SJCRH30 (cell line): Measurements from ENCODE around the gene BCAS3. TPM values are rescaled to one million over a fixed set of nuclear protein-coding genes. Genes with fewer than 3 reads are reported as not detected.
"Not testable (repeated sequence)": the region's sequence is repeated elsewhere in the genome, so short reads cannot be mapped to it uniquely, and the experiment has no call there.

Source experiments
- DNase-seq, 2 experiments: peaks; one replicate each; pipeline ENCODE4 v3.0.0-alpha.2; 2015 to 2020
- H3K27ac ChIP-seq: fragments of 250-450 bp; sonication (Bioruptor Pico); 2 replicates; pipeline ENCODE4 v1.5.1; 2020; ENCODE audit warnings: mild to moderate bottlenecking, moderate library complexity
- H3K27me3 ChIP-seq: fragments of 250-450 bp; sonication (Bioruptor Pico); 2 replicates; pipeline ENCODE4 v1.5.1; 2020; ENCODE audit warnings: mild to moderate bottlenecking, moderate library complexity
- H3K36me3 ChIP-seq: fragments of 250-450 bp; sonication (Bioruptor Pico); 2 replicates; pipeline ENCODE4 v1.5.1; 2020; ENCODE audit warnings: mild to moderate bottlenecking, moderate library complexity
- H3K4me1 ChIP-seq: fragments of 250-450 bp; sonication (Bioruptor Pico); 2 replicates; pipeline ENCODE4 v1.5.1; 2020; ENCODE audit warnings: mild to moderate bottlenecking, moderate library complexity
- H3K4me3 ChIP-seq: fragments of 250-450 bp; sonication (Bioruptor Pico); 2 replicates; pipeline ENCODE4 v1.5.1; 2020; ENCODE audit warnings: mild to moderate bottlenecking, moderate library complexity
- H3K9me3 ChIP-seq: fragments of 250-450 bp; sonication (Bioruptor Pico); replicated peaks from 2 replicates; pipeline ENCODE4 v1.5.1; 2020; ENCODE audit warnings: mild to moderate bottlenecking, moderate library complexity
- total RNA-seq: library from RNA; depleted of rRNA; stranded (reverse); fragments of >200 nt; shearing (Covaris generic); gene quantifications from 2 replicates; pipeline ENCODE4 v1.2.3, GENCODE V29; 2014

The BCAS3 gene
- total RNA-seq, 1 experiment from 2014 or later, result 11.6 TPM

GRCh38 chr17:61146833-61147232 lies 469.2 kb downstream of the BCAS3 start:
- not testable (repeated sequence) for H3K27ac ChIP-seq, H3K27me3 ChIP-seq, H3K9me3 ChIP-seq, H3K36me3 ChIP-seq, DNase-seq, H3K4me3 ChIP-seq
- H3K4me1 ChIP-seq, result peaks cover 29% of the 10 kb centered on the region

- H3K9me3 ChIP-seq, result no peaks in the 10 kb centered on the region
- no peak overlapping the region for H3K4me3 ChIP-seq
- DNase-seq, result no peak
- H3K27me3 ChIP-seq, result no peaks in the 10 kb centered on the region
- H3K27ac ChIP-seq, result no peak overlapping the region
- H3K4me1 ChIP-seq, result peaks cover 25% of the 10 kb centered on the region
- no peaks in the 10 kb centered on the region for H3K36me3 ChIP-seq
Measured at GRCh38 chr17:61149106-61149825, 471.6 kb downstream of the BCAS3 start.

GRCh38 chr17:61149862-61150362 lies 472.3 kb downstream of the BCAS3 start:
- H3K27ac ChIP-seq, result no peak overlapping the region

GRCh38 chr17:61150686-61151299 lies 473.1 kb downstream of the BCAS3 start:
- Histone ChIP-seq H3K27me3 (no peaks in the 10 kb centered on the region), H3K36me3 (no peaks in the 10 kb centered on the region), H3K9me3 (no peaks in the 10 kb centered on the region), H3K27ac (no peak overlapping the region), H3K4me1 (peaks cover 14% of the 10 kb centered on the region), H3K4me3 (no peak overlapping the region)
- no peak for DNase-seq

More at GRCh38 chr17:61149862-61150362, 472.3 kb downstream of the BCAS3 start:
- peak; percentile 8 to 61 for DNase-seq
- no peaks in the 10 kb centered on the region for H3K36me3 ChIP-seq
- H3K4me1 ChIP-seq, result peaks cover 20% of the 10 kb centered on the region
- no peaks in the 10 kb centered on the region for H3K27me3 ChIP-seq
- no peak overlapping the region for H3K4me3 ChIP-seq
- no peaks in the 10 kb centered on the region for H3K9me3 ChIP-seq

- no peak for DNase-seq
- Histone ChIP-seq H3K27me3 (no peaks in the 10 kb centered on the region), H3K9me3 (no peaks in the 10 kb centered on the region), H3K4me3 (no peak overlapping the region), H3K4me1 (peaks cover 25% of the 10 kb centered on the region), H3K36me3 (no peaks in the 10 kb centered on the region), H3K27ac (no peak overlapping the region)
Measured at GRCh38 chr17:61152898-61153297, 475.2 kb downstream of the BCAS3 start.

GRCh38 chr17:61155590-61156237 lies 478.1 kb downstream of the BCAS3 start:
- no peak for DNase-seq
- Histone ChIP-seq H3K4me3 (no peak overlapping the region), H3K4me1 (peaks cover 38% of the 10 kb centered on the region), H3K9me3 (no peaks in the 10 kb centered on the region), H3K27me3 (no peaks in the 10 kb centered on the region), H3K27ac (no peak overlapping the region), H3K36me3 (no peaks in the 10 kb centered on the region)

GRCh38 chr17:61157246-61157886 lies 479.7 kb downstream of the BCAS3 start:
- peak overlapping the region; percentile 33; the same call in 1 of the 2 replicates for H3K27ac ChIP-seq
- H3K4me1 ChIP-seq, result peaks cover 41% of the 10 kb centered on the region
- H3K27me3 ChIP-seq, result no peaks in the 10 kb centered on the region
- H3K4me3 ChIP-seq, result peak overlapping the region; percentile 43
- H3K36me3 ChIP-seq, result no peaks in the 10 kb centered on the region
- DNase-seq, result peak; percentile 49 to 67
- H3K9me3 ChIP-seq, result no peaks in the 10 kb centered on the region

- no peak for DNase-seq
- Histone ChIP-seq H3K27ac (peak overlapping the region; percentile 15; the same call in 1 of the 2 replicates), H3K36me3 (no peaks in the 10 kb centered on the region), H3K4me1 (peaks cover 41% of the 10 kb centered on the region), H3K27me3 (no peaks in the 10 kb centered on the region), H3K9me3 (no peaks in the 10 kb centered on the region), H3K4me3 (no peak overlapping the region)
Measured at GRCh38 chr17:61158376-61158775, 480.7 kb downstream of the BCAS3 start.

- Histone ChIP-seq H3K9me3 (no peaks in the 10 kb centered on the region), H3K27me3 (no peaks in the 10 kb centered on the region), H3K4me3 (no peak overlapping the region), H3K4me1 (peaks cover 41% of the 10 kb centered on the region), H3K27ac (no peak overlapping the region), H3K36me3 (no peaks in the 10 kb centered on the region)
- no peak for DNase-seq
Measured at GRCh38 chr17:61159221-61159814, 481.7 kb downstream of the BCAS3 start.

GRCh38 chr17:61160204-61160603 lies 482.6 kb downstream of the BCAS3 start:
- Histone ChIP-seq H3K4me3 (no peak overlapping the region), H3K36me3 (no peaks in the 10 kb centered on the region), H3K9me3 (no peaks in the 10 kb centered on the region), H3K4me1 (peaks cover 41% of the 10 kb centered on the region), H3K27me3 (no peaks in the 10 kb centered on the region), H3K27ac (no peak overlapping the region)
- DNase-seq, result peak in 1 of 2 experiments; percentile 30

- Histone ChIP-seq H3K36me3 (no peaks in the 10 kb centered on the region), H3K4me1 (peaks cover 41% of the 10 kb centered on the region), H3K9me3 (no peaks in the 10 kb centered on the region), H3K27ac (no peak overlapping the region), H3K27me3 (no peaks in the 10 kb centered on the region), H3K4me3 (no peak overlapping the region)
- peak in 1 of 2 experiments; percentile 40 for DNase-seq
Measured at GRCh38 chr17:61160789-61161445, 483.3 kb downstream of the BCAS3 start.

- DNase-seq, result no peak
- H3K36me3 ChIP-seq, result no peaks in the 10 kb centered on the region
- H3K9me3 ChIP-seq, result no peaks in the 10 kb centered on the region
- peaks cover 38% of the 10 kb centered on the region for H3K4me1 ChIP-seq
- H3K27ac ChIP-seq, result no peak overlapping the region
- no peak overlapping the region for H3K4me3 ChIP-seq
- H3K27me3 ChIP-seq, result no peaks in the 10 kb centered on the region
Measured at GRCh38 chr17:61161615-61162134, 484.0 kb downstream of the BCAS3 start.

- Histone ChIP-seq H3K27me3 (no peaks in the 10 kb centered on the region), H3K36me3 (no peaks in the 10 kb centered on the region), H3K27ac (no peak overlapping the region), H3K4me3 (no peak overlapping the region), H3K4me1 (peaks cover 13% of the 10 kb centered on the region), H3K9me3 (no peaks in the 10 kb centered on the region)
- DNase-seq, result no peak
Measured at GRCh38 chr17:61164517-61164916, 486.9 kb downstream of the BCAS3 start.

GRCh38 chr17:61167075-61167474 lies 489.4 kb downstream of the BCAS3 start:
- no peaks in the 10 kb centered on the region for H3K9me3 ChIP-seq
- H3K27ac ChIP-seq, result no peak overlapping the region
- H3K4me1 ChIP-seq, result no peaks in the 10 kb centered on the region
- no peaks in the 10 kb centered on the region for H3K27me3 ChIP-seq
- H3K4me3 ChIP-seq, result no peak overlapping the region
- H3K36me3 ChIP-seq, result no peaks in the 10 kb centered on the region
- DNase-seq, result no peak
